ENCODE results near the gene AIP.

GRCh38 chr11:67499808-67500483, 17.1 kb downstream of the AIP start:
- TF ChIP-seq CTCF (conservative IDR thresholded peaks at IDR 0.05 in 1 of 2, IDR thresholded peaks at IDR 0.05 in 1 of 2; ENCODE audit: low read depth in 1 of 2, low read length in 2 of 2) (no peak), EZH2 (IDR thresholded peaks at IDR 0.05; ENCODE audit: low read length, missing control alignments) (no peak)

Data from fibroblast of lung (primary cell).